Hepatocyte (in vitro differentiated cells): ENCODE data around the gene ANKRD33. TPM values are rescaled to one million over a fixed set of nuclear protein-coding genes. Genes with fewer than 3 reads are reported as not detected.
A peak's percentile ranks its signal among the peaks of the same experiment; 100 is the strongest.

Experiments used
- DNase-seq: peaks from one replicate; pipeline ENCODE4 v3.0.0-alpha.2; 2016; ENCODE audit warnings: low spot score
- H2AFZ ChIP-seq: fragments of 200-600 bp; sonication (generic); 2 replicates; pipeline ENCODE4 v1.6.0; 2016; ENCODE audit warnings: antibody characterized with exemption, mild to moderate bottlenecking
- H3K27ac ChIP-seq: fragments of 200-600 bp; sonication (generic); 2 replicates; pipeline ENCODE4 v1.5.1; 2016; ENCODE audit warnings: mild to moderate bottlenecking
- H3K27me3 ChIP-seq: fragments of 200-600 bp; sonication (generic); 2 replicates; pipeline ENCODE4 v1.6.1; 2016
- H3K36me3 ChIP-seq: fragments of 200-600 bp; sonication (generic); replicated peaks from 2 replicates; pipeline ENCODE4 v1.5.1; 2016; ENCODE audit warnings: low read depth; ENCODE audit not compliant: insufficient read depth
- H3K4me1 ChIP-seq: fragments of 200-600 bp; sonication (generic); 2 replicates; pipeline ENCODE4 v1.5.1; 2016; ENCODE audit warnings: mild to moderate bottlenecking, moderate library complexity; ENCODE audit not compliant: insufficient read depth
- H3K4me2 ChIP-seq: fragments of 200-600 bp; sonication (generic); 2 replicates; pipeline ENCODE4 v1.6.0; 2016
- H3K4me3 ChIP-seq: fragments of 200-600 bp; sonication (generic); 2 replicates; pipeline ENCODE4 v1.5.1; 2016; ENCODE audit warnings: mild to moderate bottlenecking
- H3K79me2 ChIP-seq: fragments of 200-600 bp; sonication (generic); 2 replicates; pipeline ENCODE4 v1.6.0; 2017; ENCODE audit warnings: mild to moderate bottlenecking
- H3K9me2 ChIP-seq: fragments of 200-600 bp; sonication (generic); replicated peaks from 2 replicates; pipeline ENCODE4 v1.6.0; 2017; ENCODE audit warnings: mild to moderate bottlenecking; ENCODE audit not compliant: insufficient read depth
- H3K9me3 ChIP-seq: fragments of 200-600 bp; sonication (generic); 2 replicates; pipeline ENCODE4 v1.5.1; 2016; ENCODE audit warnings: low read depth, mild to moderate bottlenecking
- H4K20me1 ChIP-seq: fragments of 200-600 bp; sonication (generic); 2 replicates; pipeline ENCODE4 v1.6.0; 2016; ENCODE audit warnings: mild to moderate bottlenecking; ENCODE audit not compliant: insufficient read depth, poor library complexity, severe bottlenecking
- CTCF ChIP-seq: fragments of 200-600 bp; sonication (generic); IDR thresholded peaks from 2 replicates; pipeline ENCODE4 v1.5.1; 2016; ENCODE audit warnings: antibody characterized with exemption, mild to moderate bottlenecking; ENCODE audit not compliant: poor library complexity
- EZH2 ChIP-seq: fragments of 200-600 bp; sonication (generic); IDR thresholded peaks from 2 replicates; pipeline ENCODE4 v1.6.1; 2016; ENCODE audit warnings: antibody characterized with exemption, mild to moderate bottlenecking, borderline replicate concordance
- EZH2phosphoT487 ChIP-seq: fragments of 200-600 bp; sonication (generic); IDR thresholded peaks from one replicate; pipeline ENCODE4 v1.6.1; 2018; ENCODE audit warnings: antibody characterized with exemption, mild to moderate bottlenecking, low read depth, moderate library complexity; ENCODE audit not compliant: unreplicated experiment, severe bottlenecking
- WGBS: methylation state at CpG from one replicate; pipeline ENCODE4 v1.1.6; 2016; ENCODE audit warnings: low lambda C conversion rate; ENCODE audit errors: missing lambda C conversion rate; 5-methylcytosine and 5-hydroxymethylcytosine counted together
- polyA plus RNA-seq: library from polyadenylated mRNA; unstranded; fragments of >200 nt; fragmentation: Nextera tagmentation; extraction: Ambion mirVana; gene quantifications from 2 replicates; pipeline ENCODE4 v1.2.1, GENCODE V29; 2016
- total RNA-seq: library from RNA; depleted of rRNA; stranded (reverse); fragments of >200 nt; gene quantifications from 2 replicates; pipeline ENCODE4 v1.2.3, GENCODE V29; 2014

ANKRD33 gene
- total and polyA plus RNA-seq, 2 experiments from 2014 or later = 0.12 TPM; not detected in 1

GRCh38 chr12:51926064-51926632, 38.2 kb downstream of the ANKRD33 start:
- Histone ChIP-seq H3K27me3 (no peaks in the 10 kb centered on the region), H4K20me1 (no peaks in the 10 kb centered on the region), H3K79me2 (no peaks in the 10 kb centered on the region), H3K4me1 (peaks cover 13% of the 10 kb centered on the region), H3K9me2 (no peaks in the 10 kb centered on the region), H3K9me3 (no peaks in the 10 kb centered on the region), H2AFZ (no peak overlapping the region), H3K4me3 (no peak overlapping the region), H3K4me2 (no peak overlapping the region), H3K36me3 (no peaks in the 10 kb centered on the region), H3K27ac (no peak overlapping the region)
- TF ChIP-seq EZH2phosphoT487 (no peak), EZH2 (no peak), CTCF (no peak)
- no peak for DNase-seq
- WGBS = 63% methylated on average over 8 of the region's 8 CpGs

- DNase-seq = peak; percentile 64
- TF ChIP-seq CTCF = peak; percentile 45
- TF ChIP-seq EZH2phosphoT487 = no peak
- TF ChIP-seq EZH2 = no peak
- H3K27ac ChIP-seq = no peak overlapping the region
These were observed 38.8 kb downstream of the ANKRD33 start for GRCh38 chr12:51926718-51927117.

GRCh38 chr12:51932218-51933076, 44.5 kb downstream of the ANKRD33 start:
- Histone ChIP-seq H3K4me2 (no peak overlapping the region), H3K27ac (no peak overlapping the region), H3K27me3 (no peaks in the 10 kb centered on the region), H3K4me1 (no peaks in the 10 kb centered on the region), H4K20me1 (no peaks in the 10 kb centered on the region), H3K9me3 (no peaks in the 10 kb centered on the region), H3K36me3 (no peaks in the 10 kb centered on the region), H3K4me3 (no peak overlapping the region), H3K9me2 (no peaks in the 10 kb centered on the region), H2AFZ (no peak overlapping the region), H3K79me2 (no peaks in the 10 kb centered on the region)
- WGBS = 52% methylated on average over 5 of the region's 5 CpGs
- no peak for DNase-seq
- TF ChIP-seq EZH2 (no peak), EZH2phosphoT487 (no peak), CTCF (no peak)

More at GRCh38 chr12:51926718-51927117, 38.8 kb downstream of the ANKRD33 start:
- H3K79me2 ChIP-seq = no peaks in the 10 kb centered on the region
- no peak overlapping the region for H2AFZ ChIP-seq
- H4K20me1 ChIP-seq = no peaks in the 10 kb centered on the region
- H3K9me3 ChIP-seq = no peaks in the 10 kb centered on the region
- no peak overlapping the region for H3K4me2 ChIP-seq
- no peaks in the 10 kb centered on the region for H3K9me2 ChIP-seq
- peaks cover 13% of the 10 kb centered on the region for H3K4me1 ChIP-seq
- WGBS = 79% methylated on average over 2 of the region's 2 CpGs
- no peak overlapping the region for H3K4me3 ChIP-seq
- H3K27me3 ChIP-seq = no peaks in the 10 kb centered on the region
- H3K36me3 ChIP-seq = no peaks in the 10 kb centered on the region
